Astrocyte of the spinal cord (primary cell): ENCODE data around the gene AMER1.

Experiments used
- DNase-seq: peaks from one replicate; pipeline ENCODE4 v3.0.0; 2011; ENCODE audit warnings: low read depth, low spot score
- H3K4me3 ChIP-seq: 2 replicates; pipeline ENCODE4 v1.5.1; 2011; ENCODE audit warnings: low read depth, mild to moderate bottlenecking, low read length, moderate library complexity
- CTCF ChIP-seq: IDR thresholded peaks from 2 replicates; pipeline ENCODE4 v1.5.1; 2012; ENCODE audit warnings: low read depth, mild to moderate bottlenecking, low read length, inconsistent platforms
- in situ Hi-C: cut with HindIII; loops from 2 replicates; pipeline ENCODE4 v1.10.0; 2017; ENCODE audit warnings: low sequenced_read_pairs

Gene AMER1

GRCh38 chrX:64152857-64153256, 52.7 kb downstream of the AMER1 start:
- no peak overlapping the region for H3K4me3 ChIP-seq
- in situ Hi-C loops, result no loop called here
- no peak for TF ChIP-seq CTCF
- DNase-seq, result no peak

GRCh38 chrX:64151911-64152310, 53.6 kb downstream of the AMER1 start:
- in situ Hi-C loops, result no loop called here
- no peak overlapping the region for H3K4me3 ChIP-seq
- no peak for DNase-seq
- no peak for TF ChIP-seq CTCF

GRCh38 chrX:64150775-64151174, 54.7 kb downstream of the AMER1 start:
- no peak for TF ChIP-seq CTCF
- in situ Hi-C loops, result no loop called here
- no peak overlapping the region for H3K4me3 ChIP-seq
- DNase-seq, result no peak
